GM21447 (cell line): ENCODE measurements around the gene SOX18.
A peak's percentile ranks its signal among the peaks of the same experiment; 100 is the strongest.

ENCODE experiments used
- ATAC-seq: cut with Tn5 transposase; IDR thresholded peaks from one replicate; pipeline ENCODE4 v1.9.1; 2021; ENCODE audit not compliant: unreplicated experiment

Gene SOX18

DNA sequence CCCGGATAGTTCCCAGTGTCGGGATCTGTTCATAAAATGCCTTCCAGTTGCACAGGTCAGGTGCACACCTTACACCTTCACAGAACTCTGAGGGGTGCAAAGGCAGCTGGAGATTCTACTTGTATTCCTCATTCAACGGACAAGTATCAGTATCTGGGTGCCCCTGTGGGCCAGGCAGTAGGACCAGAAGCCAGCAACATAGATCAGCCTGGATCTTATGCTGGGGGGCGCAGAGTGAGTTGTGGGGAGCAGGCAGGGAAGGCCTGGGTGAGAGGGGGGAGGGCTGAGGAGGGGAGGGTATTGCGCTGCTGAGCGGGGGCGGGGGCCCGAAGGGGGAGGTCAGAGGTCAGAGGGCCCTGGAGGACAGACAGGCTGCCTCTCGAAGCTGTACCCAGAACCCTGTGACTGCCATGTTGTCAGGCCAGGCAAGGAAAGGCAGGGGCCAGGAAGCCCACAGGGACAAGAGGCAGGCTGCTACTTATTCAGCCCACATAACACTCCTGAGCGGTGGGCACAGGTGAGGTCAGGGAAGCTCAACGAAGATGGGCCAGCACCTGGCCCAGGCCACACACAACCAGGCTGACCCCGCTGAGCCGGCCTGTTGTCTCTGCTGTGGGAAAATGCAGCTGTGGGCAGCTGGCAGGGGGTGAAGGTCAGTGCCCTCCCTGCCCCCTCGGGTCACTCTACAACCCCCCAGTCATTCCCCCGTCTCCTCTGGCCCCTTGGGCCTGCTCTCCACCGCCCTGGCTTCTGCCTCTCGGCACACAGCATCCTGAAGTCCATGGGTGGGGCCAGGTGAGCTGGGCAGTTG lies 31.6 kb upstream of the SOX18 start:
- no peak for ATAC-seq

DNA sequence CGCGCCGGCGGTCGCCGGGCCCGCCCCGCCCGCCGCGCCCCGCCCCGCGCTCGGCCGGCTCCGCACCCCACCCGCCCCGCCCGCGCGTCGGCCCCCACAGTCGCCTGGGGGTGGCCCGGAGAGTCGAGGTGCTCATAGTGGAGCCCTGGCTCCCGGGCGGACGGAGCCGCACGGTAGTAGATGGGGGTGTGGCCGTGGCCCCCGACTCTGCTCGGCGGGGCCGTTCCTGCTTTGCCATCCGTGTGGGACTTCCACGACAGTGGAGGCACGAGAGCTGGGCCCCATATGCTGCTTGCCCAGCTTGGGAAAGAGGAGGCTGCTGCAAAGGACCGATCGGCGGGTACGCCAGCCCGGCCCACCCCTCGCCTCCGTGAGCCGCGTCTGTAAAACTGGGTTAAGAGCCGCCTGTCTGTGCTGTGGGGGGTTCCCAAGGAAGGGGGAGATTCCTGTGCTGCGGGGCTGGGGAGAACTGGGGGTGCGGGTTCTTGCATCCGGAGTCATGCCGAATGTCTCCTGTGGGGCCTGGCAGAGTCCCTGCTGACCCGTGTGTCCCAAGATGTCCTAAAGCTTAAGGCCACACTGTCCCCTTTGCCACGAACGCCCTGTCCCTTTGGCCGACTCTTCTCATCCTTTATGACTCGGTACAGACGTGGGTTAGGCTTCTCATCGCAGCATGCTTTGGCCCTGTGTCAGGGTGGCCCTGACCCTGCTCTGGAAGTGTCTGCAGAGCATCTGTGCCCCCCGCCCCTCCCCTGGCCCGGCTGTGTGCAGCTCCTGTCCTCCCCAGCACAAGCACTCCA lies 30.8 kb upstream of the SOX18 start, which contains the start of gene OPRL1:
Gene OPRL1 (plus strand): TSS at position 70 of the 800 bp plus-strand sequence. CDS start 12,639 bp downstream, outside the sequence.
- ATAC-seq, result no peak

GRCh38 chr20:64079273-64080012 lies 30.0 kb upstream of the SOX18 start, which contains the start of gene RGS19:
RGS19 (minus strand) TSS chr20:64079518; CDS start chr20:64076886, 2,632 bp downstream.
- ATAC-seq, result no peak

- no peak for ATAC-seq
Measured at GRCh38 chr20:64078934-64079272, 29.5 kb upstream of the SOX18 start.

DNA sequence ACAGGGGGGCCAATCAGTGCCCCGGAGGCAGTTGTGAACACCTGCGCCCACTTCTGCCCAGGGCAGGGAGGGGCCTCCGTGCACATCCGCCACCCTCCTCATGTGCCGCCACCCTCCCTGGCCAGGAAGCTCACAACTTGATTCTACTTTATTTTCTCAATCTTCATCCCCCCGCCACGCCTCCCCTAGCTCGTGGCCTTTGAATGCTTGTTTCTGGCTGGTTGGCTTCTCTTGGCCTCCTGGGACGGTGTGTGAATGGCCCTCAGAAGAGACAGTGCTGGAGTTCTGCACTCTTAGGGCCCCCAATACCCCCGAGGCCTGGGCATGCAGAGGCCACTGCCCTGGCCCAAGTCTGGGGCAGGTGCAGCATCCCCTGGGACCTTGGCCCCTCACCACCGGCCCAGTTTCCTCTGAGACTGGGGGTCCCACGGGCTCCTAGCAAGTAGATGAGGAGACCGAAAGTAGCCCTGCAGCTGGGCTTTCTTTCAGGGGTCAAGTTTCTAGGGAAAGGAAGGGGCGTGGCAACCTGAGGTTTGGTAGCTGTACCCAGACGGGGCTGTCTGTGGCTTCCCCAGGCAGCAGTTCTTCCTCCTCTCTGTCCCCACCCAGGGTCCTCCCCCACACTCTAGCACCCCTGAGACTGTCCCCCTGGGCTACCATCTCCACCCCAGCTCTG lies 28.6 kb upstream of the SOX18 start:
- peak; percentile 36 for ATAC-seq

GRCh38 chr20:64077541-64077875 lies 28.1 kb upstream of the SOX18 start:
- no peak for ATAC-seq

DNA sequence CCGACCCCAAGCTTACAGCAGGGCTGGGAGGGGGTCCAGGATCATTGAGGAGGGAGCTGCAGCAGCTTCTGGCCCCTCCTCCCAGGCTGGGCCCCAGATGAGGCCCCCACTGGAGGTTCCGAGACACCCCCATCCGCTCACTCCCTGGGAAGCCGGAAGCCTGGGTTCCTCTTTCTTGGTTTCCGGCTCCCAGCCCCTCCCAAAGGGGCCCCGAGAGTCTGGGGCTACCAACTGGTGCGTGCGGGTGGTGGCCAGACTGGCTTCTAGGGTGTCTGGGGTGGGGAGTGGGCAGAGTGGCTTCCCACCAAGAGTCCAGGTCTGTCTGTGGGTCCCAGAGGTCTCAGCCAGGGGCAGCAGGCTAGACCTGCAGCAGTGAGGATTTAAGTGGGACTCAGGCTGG lies 27.7 kb upstream of the SOX18 start:
- no peak for ATAC-seq

GRCh38 chr20:64076061-64076997 lies 26.9 kb upstream of the SOX18 start:
- no peak for ATAC-seq

- no peak for ATAC-seq
Measured at GRCh38 chr20:64075556-64075955, 26.1 kb upstream of the SOX18 start.

DNA sequence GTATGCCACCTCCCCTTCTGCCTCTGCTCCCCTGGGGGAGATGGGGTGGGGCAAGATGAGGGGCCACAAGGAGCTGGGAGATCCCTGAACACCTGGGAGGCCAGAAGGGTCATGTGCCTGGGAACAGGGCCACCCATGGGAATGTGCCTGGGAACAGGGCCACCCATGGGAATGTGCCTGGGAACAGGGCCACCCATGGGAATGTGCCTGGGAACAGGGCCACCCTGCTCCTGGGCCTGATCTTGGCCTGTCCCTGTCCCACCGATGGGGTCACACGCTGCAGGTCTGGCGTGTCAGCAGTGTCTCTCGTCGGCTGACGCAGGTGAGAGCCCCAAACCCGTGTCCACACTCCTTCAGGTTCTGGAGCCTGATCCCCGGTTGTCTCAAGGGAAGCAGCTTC lies 25.5 kb upstream of the SOX18 start:
- ATAC-seq, result no peak

DNA sequence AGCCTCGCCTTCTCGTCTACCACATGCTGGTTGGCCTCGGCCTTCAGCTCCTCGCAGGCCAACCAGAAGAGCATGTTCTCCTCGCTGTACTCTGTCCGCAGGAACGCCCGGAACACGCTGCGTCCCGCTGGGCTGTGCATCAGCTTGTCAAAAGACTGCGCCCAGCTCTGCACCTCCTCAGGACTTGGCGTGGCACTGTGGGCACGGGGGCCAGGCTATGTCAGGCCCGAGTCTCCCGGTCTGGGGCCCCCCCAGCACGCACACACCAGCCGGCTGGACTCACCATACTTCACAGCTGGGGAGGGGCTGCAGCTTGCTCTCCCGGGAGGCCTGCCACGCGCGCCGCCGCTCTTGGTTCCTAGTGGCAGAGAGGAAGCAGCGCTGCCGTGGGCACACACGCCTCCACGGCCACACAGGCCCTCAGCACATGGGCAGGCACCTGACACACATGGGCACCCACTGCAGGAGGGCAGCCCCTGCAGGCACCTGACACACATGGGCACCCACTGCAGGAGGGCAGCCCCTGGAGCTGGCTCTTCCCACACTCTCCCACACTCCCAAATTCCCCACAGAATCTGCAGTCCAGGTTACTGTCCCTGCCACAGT lies 24.8 kb upstream of the SOX18 start:
- ATAC-seq, result no peak

DNA sequence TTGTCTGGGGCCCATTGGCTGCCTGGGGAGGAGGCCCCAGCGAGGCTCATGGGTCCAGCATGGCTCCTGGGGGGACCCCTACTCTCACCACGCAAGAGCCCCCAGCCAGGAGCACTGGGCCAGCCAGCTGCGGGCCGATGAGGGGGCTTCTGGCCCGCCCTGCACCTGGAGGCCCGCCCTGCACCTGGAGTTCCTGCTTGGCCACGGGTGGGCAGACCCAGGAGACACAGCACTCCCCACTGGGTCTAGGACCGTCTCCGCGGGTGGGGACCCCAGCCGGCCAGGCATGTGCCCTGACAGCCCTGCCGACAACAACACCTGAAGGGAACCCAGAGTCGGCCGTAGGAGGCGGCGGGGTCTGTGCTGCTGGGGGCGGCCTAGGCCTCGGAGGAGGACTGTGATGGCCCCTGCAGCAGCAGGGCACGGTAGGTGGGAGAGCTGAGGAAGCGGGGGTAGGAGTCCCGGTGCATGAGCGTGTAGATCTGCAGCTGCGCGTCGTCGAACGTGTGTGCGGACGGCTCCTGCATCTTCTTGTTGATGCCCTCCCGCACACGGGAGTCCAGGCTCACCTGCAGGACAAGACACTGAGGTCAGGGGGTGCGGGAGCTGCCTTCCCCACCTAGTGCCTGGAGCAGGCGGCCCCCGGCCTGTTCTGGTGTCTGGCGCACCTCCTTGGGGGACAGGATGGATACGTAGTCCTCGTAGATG lies 24.2 kb upstream of the SOX18 start:
- no peak for ATAC-seq

- no peak for ATAC-seq
Measured at GRCh38 chr20:64072498-64073063, 23.1 kb upstream of the SOX18 start.

DNA sequence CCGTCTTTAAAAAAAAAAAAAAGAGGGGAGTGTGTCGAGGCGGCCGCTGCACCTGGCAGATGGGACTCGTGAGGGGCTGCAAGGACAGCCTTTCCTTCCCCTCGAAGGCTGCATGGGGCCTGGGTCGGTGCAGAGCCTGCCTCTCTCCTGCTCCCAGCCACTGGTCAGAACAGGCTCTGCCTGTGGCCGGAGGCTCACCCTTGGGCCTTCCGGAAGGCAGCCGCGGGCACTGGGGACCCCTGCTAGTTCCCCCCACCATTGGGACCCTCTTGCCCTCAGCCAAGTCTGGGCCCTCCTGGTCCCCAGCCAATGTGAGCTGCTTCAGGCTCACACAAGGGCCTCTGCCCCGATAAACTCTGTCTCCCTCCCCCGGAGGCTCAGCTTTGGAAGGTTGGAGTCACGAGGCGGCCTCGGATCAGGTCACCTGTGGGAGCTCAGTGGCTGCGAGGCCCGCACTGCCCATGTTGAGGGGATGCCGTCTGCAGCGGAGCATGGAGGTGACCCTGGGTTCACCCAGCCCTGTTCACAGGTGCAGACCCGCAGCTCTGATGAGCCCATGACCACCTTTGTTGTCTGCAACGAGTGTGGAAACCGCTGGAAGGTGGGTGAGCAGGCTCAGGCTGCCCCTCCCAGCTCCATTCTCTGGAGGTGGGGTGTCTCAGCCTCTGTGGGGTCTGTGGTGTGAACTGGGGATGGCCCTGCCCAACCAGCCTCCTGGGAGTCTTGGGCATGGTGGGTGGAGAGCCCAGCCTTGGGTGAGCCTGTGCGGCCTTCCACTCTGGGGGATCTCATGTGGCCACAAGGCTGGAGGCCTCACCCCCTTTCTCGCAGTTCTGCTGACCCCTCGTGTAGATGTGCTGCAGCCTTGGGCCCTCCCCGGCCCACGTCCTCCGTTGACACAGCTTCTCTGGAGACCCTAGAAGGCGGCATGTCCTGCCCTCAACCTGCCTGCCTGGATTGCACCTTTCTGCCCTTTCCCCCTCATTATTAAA lies 22.2 kb upstream of the SOX18 start:
- no peak for ATAC-seq

DNA sequence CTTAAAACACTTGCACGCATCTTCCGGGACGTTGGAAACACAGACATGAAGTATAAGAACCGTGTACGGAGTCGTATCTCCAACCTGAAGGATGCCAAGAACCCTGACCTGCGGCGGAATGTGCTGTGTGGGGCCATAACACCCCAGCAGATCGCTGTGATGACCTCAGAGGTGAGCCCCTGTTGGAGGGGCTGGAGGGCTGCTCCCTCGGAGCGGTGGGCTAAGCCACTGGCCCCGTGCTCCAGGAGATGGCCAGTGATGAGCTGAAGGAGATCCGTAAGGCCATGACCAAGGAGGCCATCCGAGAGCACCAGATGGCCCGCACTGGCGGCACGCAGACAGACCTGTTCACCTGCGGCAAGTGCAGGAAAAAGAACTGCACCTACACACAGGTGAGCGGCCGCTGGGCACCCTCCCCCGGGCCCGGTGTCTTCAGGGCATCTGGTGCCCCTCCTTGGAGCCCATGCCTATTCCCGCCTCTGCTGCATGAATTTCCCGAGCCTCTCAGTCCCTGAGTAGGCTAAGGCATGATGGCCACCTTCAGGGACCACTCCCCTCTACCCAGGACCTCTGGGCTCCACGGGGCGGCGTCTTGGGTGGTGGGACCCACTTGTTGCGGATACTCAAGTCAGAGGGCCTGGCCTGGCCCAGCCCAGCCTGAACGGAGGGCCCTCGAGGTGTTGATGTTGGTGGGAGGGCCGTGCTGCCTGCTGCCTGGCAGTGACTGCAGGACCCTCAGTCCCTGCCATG lies 21.0 kb upstream of the SOX18 start:
- no peak for ATAC-seq

DNA sequence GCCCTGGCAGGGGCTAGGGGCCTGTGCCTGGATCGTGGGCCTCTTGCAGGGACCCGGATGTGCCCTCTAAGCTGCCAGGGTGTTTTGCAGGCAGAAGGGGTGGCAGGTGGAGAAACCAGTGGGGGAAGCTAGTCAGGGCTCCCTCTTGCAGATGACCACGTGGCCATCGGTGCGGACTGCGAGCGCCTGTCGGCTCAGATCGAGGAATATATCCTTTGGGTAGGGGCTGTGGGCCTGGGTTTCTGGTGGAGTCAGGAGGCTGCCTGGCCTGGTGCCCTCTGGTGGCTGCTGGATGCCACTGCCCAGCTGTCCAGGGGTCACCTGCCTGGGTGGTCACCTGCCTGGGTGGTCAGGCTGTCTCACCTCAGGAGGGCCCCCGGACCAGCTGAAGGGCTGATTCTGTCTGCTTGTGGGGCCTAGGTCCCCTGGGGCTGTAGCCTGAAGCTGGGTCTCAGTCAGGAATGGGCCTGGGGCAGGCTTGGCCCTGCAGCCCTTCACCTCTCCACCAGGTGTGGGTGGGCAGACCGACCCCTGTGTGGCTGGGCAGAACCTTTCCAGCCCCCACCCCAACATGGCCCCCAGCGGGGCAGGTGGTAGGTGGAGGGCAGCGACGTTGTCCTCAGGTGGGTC lies 20.3 kb upstream of the SOX18 start:
- no peak for ATAC-seq
